Vagina (tissue), 2 donors: ENCODE data around the gene PCSK6.

ENCODE experiments used
- POLR2A ChIP-seq, 2 donors: fragments of 450-650 bp; IDR thresholded peaks; one replicate each; pipeline ENCODE4 v1.6.1; 2017; ENCODE audit warnings: antibody characterized with exemption in 2 of 2, mild to moderate bottlenecking in 2 of 2, moderate library complexity in 2 of 2
- TF ChIP-seq, protein P1 (sequence below), 3 experiments: fragments of 450-650 bp in 2 of 3; fragments of 200-600 bp in 1 of 3; sonication (generic) in 1 of 3; IDR thresholded peaks; one replicate each; pipeline ENCODE4 v1.5.1; 2017 to 2019; ENCODE audit warnings: antibody characterized with exemption in 3 of 3, mild to moderate bottlenecking in 2 of 3, moderate library complexity in 2 of 3

DNA sequence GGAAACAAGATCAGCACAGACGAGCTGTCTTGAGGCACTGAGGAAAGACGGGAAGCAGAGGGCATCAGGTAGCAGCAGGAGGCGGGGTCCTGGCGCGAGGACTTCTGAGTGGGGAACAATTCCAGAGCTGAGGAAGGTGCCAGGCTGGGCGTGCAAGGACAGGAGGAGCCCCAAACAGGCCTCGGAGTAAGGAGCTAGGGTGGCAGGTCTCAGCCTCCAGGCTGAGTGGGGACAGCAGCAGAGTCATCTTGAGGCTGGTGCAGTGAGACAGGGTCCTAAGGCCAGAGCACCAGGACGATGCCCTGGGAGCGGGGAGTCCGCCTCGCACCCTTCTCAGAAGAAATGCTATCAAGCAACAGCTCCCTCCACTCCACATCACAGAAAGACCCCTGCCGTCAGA lies 78.4 kb downstream of the PCSK6 start:
- TF ChIP-seq, protein P1, sequence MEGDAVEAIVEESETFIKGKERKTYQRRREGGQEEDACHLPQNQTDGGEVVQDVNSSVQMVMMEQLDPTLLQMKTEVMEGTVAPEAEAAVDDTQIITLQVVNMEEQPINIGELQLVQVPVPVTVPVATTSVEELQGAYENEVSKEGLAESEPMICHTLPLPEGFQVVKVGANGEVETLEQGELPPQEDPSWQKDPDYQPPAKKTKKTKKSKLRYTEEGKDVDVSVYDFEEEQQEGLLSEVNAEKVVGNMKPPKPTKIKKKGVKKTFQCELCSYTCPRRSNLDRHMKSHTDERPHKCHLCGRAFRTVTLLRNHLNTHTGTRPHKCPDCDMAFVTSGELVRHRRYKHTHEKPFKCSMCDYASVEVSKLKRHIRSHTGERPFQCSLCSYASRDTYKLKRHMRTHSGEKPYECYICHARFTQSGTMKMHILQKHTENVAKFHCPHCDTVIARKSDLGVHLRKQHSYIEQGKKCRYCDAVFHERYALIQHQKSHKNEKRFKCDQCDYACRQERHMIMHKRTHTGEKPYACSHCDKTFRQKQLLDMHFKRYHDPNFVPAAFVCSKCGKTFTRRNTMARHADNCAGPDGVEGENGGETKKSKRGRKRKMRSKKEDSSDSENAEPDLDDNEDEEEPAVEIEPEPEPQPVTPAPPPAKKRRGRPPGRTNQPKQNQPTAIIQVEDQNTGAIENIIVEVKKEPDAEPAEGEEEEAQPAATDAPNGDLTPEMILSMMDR (IDR thresholded peaks at IDR 0.05), result no peak
- no peak for TF ChIP-seq POLR2A (IDR thresholded peaks at IDR 0.05)
